ENCODE results near the gene COL27A1.

DNA sequence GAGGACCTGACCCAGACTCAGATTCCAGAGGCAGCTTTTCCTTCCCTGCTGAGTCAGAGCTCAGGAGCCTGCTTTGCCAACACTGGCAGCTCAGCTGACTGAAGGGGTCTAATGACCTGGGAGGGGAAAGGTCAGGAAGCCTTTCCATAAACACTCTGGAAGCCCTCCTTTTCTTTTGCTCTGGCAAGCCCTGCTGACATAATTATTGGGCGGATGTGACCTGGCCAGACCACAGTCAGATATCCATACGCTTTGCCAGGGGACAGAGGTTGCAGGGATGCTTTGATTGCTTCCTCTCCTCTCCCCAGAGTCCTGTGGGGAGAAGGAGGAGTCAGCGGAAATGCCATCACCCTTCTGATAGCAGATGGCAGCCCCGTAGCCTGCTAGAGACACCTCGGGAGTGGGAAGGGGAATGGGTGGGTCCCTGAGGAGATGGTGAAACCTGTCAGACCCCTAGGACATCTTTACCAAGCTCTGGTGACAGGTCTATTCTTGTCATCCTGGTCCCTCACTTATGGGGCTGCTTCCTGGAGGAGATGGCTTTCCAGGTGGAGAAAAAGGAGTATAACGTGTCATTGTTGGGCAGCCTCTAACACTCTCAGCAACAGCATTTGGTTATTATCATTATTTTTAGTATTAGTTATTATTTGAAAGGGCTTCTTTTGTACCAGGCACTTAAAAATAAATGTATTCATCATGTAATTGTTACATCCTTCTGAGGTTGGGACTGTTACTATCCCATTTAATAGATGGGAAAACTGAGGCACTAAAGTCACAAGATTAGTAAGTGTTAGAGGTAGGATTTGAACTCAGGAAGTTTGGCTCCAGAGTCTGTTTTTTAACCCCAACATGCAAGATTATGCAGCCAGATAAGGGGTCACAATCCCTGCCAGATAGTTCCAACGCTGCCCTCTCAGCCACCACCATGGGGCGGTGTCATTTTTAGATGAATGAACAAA, 11.6 kb downstream of the COL27A1 start:
- TF ChIP-seq, protein P1, sequence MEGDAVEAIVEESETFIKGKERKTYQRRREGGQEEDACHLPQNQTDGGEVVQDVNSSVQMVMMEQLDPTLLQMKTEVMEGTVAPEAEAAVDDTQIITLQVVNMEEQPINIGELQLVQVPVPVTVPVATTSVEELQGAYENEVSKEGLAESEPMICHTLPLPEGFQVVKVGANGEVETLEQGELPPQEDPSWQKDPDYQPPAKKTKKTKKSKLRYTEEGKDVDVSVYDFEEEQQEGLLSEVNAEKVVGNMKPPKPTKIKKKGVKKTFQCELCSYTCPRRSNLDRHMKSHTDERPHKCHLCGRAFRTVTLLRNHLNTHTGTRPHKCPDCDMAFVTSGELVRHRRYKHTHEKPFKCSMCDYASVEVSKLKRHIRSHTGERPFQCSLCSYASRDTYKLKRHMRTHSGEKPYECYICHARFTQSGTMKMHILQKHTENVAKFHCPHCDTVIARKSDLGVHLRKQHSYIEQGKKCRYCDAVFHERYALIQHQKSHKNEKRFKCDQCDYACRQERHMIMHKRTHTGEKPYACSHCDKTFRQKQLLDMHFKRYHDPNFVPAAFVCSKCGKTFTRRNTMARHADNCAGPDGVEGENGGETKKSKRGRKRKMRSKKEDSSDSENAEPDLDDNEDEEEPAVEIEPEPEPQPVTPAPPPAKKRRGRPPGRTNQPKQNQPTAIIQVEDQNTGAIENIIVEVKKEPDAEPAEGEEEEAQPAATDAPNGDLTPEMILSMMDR (IDR thresholded peaks at IDR 0.05): no peak
- TF ChIP-seq POLR2A (IDR thresholded peaks at IDR 0.05): no peak

Data from transverse colon (tissue), 3 donors.